Measurements from ENCODE around the gene MLPH.

The MLPH gene

GRCh38 chr2:237488901-237489860 lies 2.1 kb downstream of the MLPH start:
- Histone ChIP-seq H3K9ac (ENCODE audit: low read length in 2 of 2) (no peak overlapping the region), H3K4me3 (ENCODE audit: low read length in 2 of 2) (no peak overlapping the region), H3K27ac (ENCODE audit: low read length) (no peak overlapping the region)

GRCh38 chr2:237490009-237490711 lies 3.1 kb downstream of the MLPH start:
- Histone ChIP-seq H3K27me3 (ENCODE audit: control insufficient read depth in 1 of 2, insufficient read depth in 2 of 2, low read length in 2 of 2) (peaks cover 15 to 28% of the 10 kb centered on the region in 2 donors), H3K27ac (ENCODE audit: low read length) (no peak overlapping the region), H3K4me3 (ENCODE audit: low read length in 2 of 2) (no peak overlapping the region), H3K4me1 (ENCODE audit: control insufficient read depth, insufficient read depth, low read length) (peaks cover 16% of the 10 kb centered on the region), H3K9ac (ENCODE audit: low read length in 2 of 2) (no peak overlapping the region), H3K9me3 (ENCODE audit: control insufficient read depth in 2 of 2, low read length in 2 of 2) (peaks cover 5 to 17% of the 10 kb centered on the region in 2 donors), H3K36me3 (ENCODE audit: control insufficient read depth in 2 of 2, insufficient read depth in 2 of 2, low read length in 2 of 2) (no peaks in the 10 kb centered on the region)

More at GRCh38 chr2:237488901-237489860, 2.1 kb downstream of the MLPH start:
- Histone ChIP-seq H3K4me1 (ENCODE audit: control insufficient read depth, insufficient read depth, low read length) (peaks cover 16% of the 10 kb centered on the region), H3K9me3 (ENCODE audit: control insufficient read depth in 2 of 2, low read length in 2 of 2) (peaks cover 5 to 17% of the 10 kb centered on the region in 2 donors), H3K36me3 (ENCODE audit: control insufficient read depth in 2 of 2, insufficient read depth in 2 of 2, low read length in 2 of 2) (no peaks in the 10 kb centered on the region), H3K27me3 (ENCODE audit: control insufficient read depth in 1 of 2, insufficient read depth in 2 of 2, low read length in 2 of 2) (peaks cover 15 to 30% of the 10 kb centered on the region in 2 donors)

GRCh38 chr2:237490795-237491194 lies 3.7 kb downstream of the MLPH start:
- H3K4me1 ChIP-seq (ENCODE audit: control insufficient read depth, insufficient read depth, low read length): peaks cover 16% of the 10 kb centered on the region
- H3K27me3 ChIP-seq (ENCODE audit: control insufficient read depth in 1 of 2, insufficient read depth in 2 of 2, low read length in 2 of 2): peaks cover 15 to 27% of the 10 kb centered on the region in 2 donors
- no peak overlapping the region for H3K9ac ChIP-seq (ENCODE audit: low read length in 2 of 2)
- no peak overlapping the region for H3K27ac ChIP-seq (ENCODE audit: low read length)
- peaks cover 5 to 17% of the 10 kb centered on the region in 2 donors for H3K9me3 ChIP-seq (ENCODE audit: control insufficient read depth in 2 of 2, low read length in 2 of 2)
- H3K36me3 ChIP-seq (ENCODE audit: control insufficient read depth in 2 of 2, insufficient read depth in 2 of 2, low read length in 2 of 2): no peaks in the 10 kb centered on the region
- H3K4me3 ChIP-seq (ENCODE audit: low read length in 2 of 2): no peak overlapping the region

- no peak overlapping the region for H3K4me3 ChIP-seq (ENCODE audit: low read length in 2 of 2)
- H3K27ac ChIP-seq (ENCODE audit: low read length): no peak overlapping the region
- peaks cover 5 to 17% of the 10 kb centered on the region in 2 donors for H3K9me3 ChIP-seq (ENCODE audit: control insufficient read depth in 2 of 2, low read length in 2 of 2)
- no peak overlapping the region for H3K9ac ChIP-seq (ENCODE audit: low read length in 2 of 2)
- H3K27me3 ChIP-seq (ENCODE audit: control insufficient read depth in 1 of 2, insufficient read depth in 2 of 2, low read length in 2 of 2): peaks cover 10 to 19% of the 10 kb centered on the region in 2 donors
- H3K36me3 ChIP-seq (ENCODE audit: control insufficient read depth in 2 of 2, insufficient read depth in 2 of 2, low read length in 2 of 2): no peaks in the 10 kb centered on the region
- peaks cover 10% of the 10 kb centered on the region for H3K4me1 ChIP-seq (ENCODE audit: control insufficient read depth, insufficient read depth, low read length)
Observed at GRCh38 chr2:237491515-237492118, 4.6 kb downstream of the MLPH start.

- H3K27me3 ChIP-seq (ENCODE audit: control insufficient read depth in 1 of 2, insufficient read depth in 2 of 2, low read length in 2 of 2): peaks cover 6 to 12% of the 10 kb centered on the region in 2 donors
- no peak overlapping the region for H3K27ac ChIP-seq (ENCODE audit: low read length)
- H3K9me3 ChIP-seq (ENCODE audit: control insufficient read depth in 2 of 2, low read length in 2 of 2): peaks cover 5 to 17% of the 10 kb centered on the region in 2 donors
- no peak overlapping the region for H3K9ac ChIP-seq (ENCODE audit: low read length in 2 of 2)
- no peak overlapping the region for H3K4me3 ChIP-seq (ENCODE audit: low read length in 2 of 2)
- H3K36me3 ChIP-seq (ENCODE audit: control insufficient read depth in 2 of 2, insufficient read depth in 2 of 2, low read length in 2 of 2): no peaks in the 10 kb centered on the region
- H3K4me1 ChIP-seq (ENCODE audit: control insufficient read depth, insufficient read depth, low read length): peaks cover 3% of the 10 kb centered on the region
Observed at GRCh38 chr2:237492137-237492890, 5.3 kb downstream of the MLPH start.

GRCh38 chr2:237494066-237494465 lies 7.0 kb downstream of the MLPH start:
- Histone ChIP-seq H3K4me3 (ENCODE audit: low read length in 2 of 2) (no peak overlapping the region), H3K27ac (ENCODE audit: low read length) (no peak overlapping the region), H3K4me1 (ENCODE audit: control insufficient read depth, insufficient read depth, low read length) (no peaks in the 10 kb centered on the region), H3K27me3 (ENCODE audit: control insufficient read depth in 1 of 2, insufficient read depth in 2 of 2, low read length in 2 of 2) (no peaks in the 10 kb centered on the region), H3K36me3 (ENCODE audit: control insufficient read depth in 2 of 2, insufficient read depth in 2 of 2, low read length in 2 of 2) (no peaks in the 10 kb centered on the region), H3K9ac (ENCODE audit: low read length in 2 of 2) (no peak overlapping the region), H3K9me3 (ENCODE audit: control insufficient read depth in 2 of 2, low read length in 2 of 2) (peaks cover 5 to 17% of the 10 kb centered on the region in 2 donors)

- H3K9me3 ChIP-seq (ENCODE audit: control insufficient read depth in 2 of 2, low read length in 2 of 2): peaks cover 5 to 17% of the 10 kb centered on the region in 2 donors
- no peaks in the 10 kb centered on the region for H3K4me1 ChIP-seq (ENCODE audit: control insufficient read depth, insufficient read depth, low read length)
- no peak overlapping the region for H3K27ac ChIP-seq (ENCODE audit: low read length)
- H3K27me3 ChIP-seq (ENCODE audit: control insufficient read depth in 1 of 2, insufficient read depth in 2 of 2, low read length in 2 of 2): no peaks in the 10 kb centered on the region
- H3K36me3 ChIP-seq (ENCODE audit: control insufficient read depth in 2 of 2, insufficient read depth in 2 of 2, low read length in 2 of 2): no peaks in the 10 kb centered on the region
- no peak overlapping the region for H3K9ac ChIP-seq (ENCODE audit: low read length in 2 of 2)
- no peak overlapping the region for H3K4me3 ChIP-seq (ENCODE audit: low read length in 2 of 2)
Observed at GRCh38 chr2:237495521-237496117, 8.6 kb downstream of the MLPH start.

GRCh38 chr2:237496428-237496827 lies 9.4 kb downstream of the MLPH start:
- peaks cover 4 to 11% of the 10 kb centered on the region in 2 donors for H3K9me3 ChIP-seq (ENCODE audit: control insufficient read depth in 2 of 2, low read length in 2 of 2)
- no peak overlapping the region for H3K27ac ChIP-seq (ENCODE audit: low read length)
- H3K36me3 ChIP-seq (ENCODE audit: control insufficient read depth in 2 of 2, insufficient read depth in 2 of 2, low read length in 2 of 2): no peaks in the 10 kb centered on the region
- no peak overlapping the region for H3K9ac ChIP-seq (ENCODE audit: low read length in 2 of 2)
- peaks cover 2% of the 10 kb centered on the region for H3K4me1 ChIP-seq (ENCODE audit: control insufficient read depth, insufficient read depth, low read length)
- no peak overlapping the region for H3K4me3 ChIP-seq (ENCODE audit: low read length in 2 of 2)
- no peaks in the 10 kb centered on the region for H3K27me3 ChIP-seq (ENCODE audit: control insufficient read depth in 1 of 2, insufficient read depth in 2 of 2, low read length in 2 of 2)

GRCh38 chr2:237497009-237497837 lies 10.2 kb downstream of the MLPH start:
- H3K27ac ChIP-seq (ENCODE audit: low read length): no peak overlapping the region

More at GRCh38 chr2:237497009-237497837, 10.2 kb downstream of the MLPH start:
- Histone ChIP-seq H3K9me3 (ENCODE audit: control insufficient read depth in 2 of 2, low read length in 2 of 2) (peaks cover 0 to 5% of the 10 kb centered on the region in 2 donors), H3K36me3 (ENCODE audit: control insufficient read depth in 2 of 2, insufficient read depth in 2 of 2, low read length in 2 of 2) (no peaks in the 10 kb centered on the region), H3K27me3 (ENCODE audit: control insufficient read depth in 1 of 2, insufficient read depth in 2 of 2, low read length in 2 of 2) (no peaks in the 10 kb centered on the region), H3K9ac (ENCODE audit: low read length in 2 of 2) (no peak overlapping the region), H3K4me3 (ENCODE audit: low read length in 2 of 2) (no peak overlapping the region), H3K4me1 (ENCODE audit: control insufficient read depth, insufficient read depth, low read length) (peaks cover 2% of the 10 kb centered on the region)
